IPS-18a (cell line): ENCODE results near the gene DOK7.
"Not testable (repeated sequence)": the region's sequence is repeated elsewhere in the genome, so short reads cannot be mapped to it uniquely, and the experiment has no call there.

Source experiments
- H3K27ac ChIP-seq: one replicate; pipeline ENCODE4 v1.5.1; 2013; ENCODE audit warnings: low read length
- H3K27me3 ChIP-seq: one replicate; pipeline ENCODE4 v1.6.1; 2013; ENCODE audit warnings: mild to moderate bottlenecking, low read length; ENCODE audit not compliant: control insufficient read depth, insufficient read depth
- H3K36me3 ChIP-seq: one replicate; pipeline ENCODE4 v1.6.1; 2013; ENCODE audit warnings: low read depth, low read length; ENCODE audit not compliant: control insufficient read depth
- H3K4me1 ChIP-seq: one replicate; pipeline ENCODE4 v1.6.1; 2013; ENCODE audit warnings: low read depth, low read length; ENCODE audit not compliant: control insufficient read depth
- H3K4me3 ChIP-seq: one replicate; pipeline ENCODE4 v1.5.1; 2013; ENCODE audit warnings: low read length
- H3K9ac ChIP-seq: one replicate; pipeline ENCODE4 v1.6.1; 2013; ENCODE audit warnings: mild to moderate bottlenecking, low read length, moderate library complexity
- H3K9me3 ChIP-seq: one replicate; pipeline ENCODE4 v1.6.1; 2013; ENCODE audit warnings: low read depth, low read length; ENCODE audit not compliant: control insufficient read depth

The DOK7 gene

DNA sequence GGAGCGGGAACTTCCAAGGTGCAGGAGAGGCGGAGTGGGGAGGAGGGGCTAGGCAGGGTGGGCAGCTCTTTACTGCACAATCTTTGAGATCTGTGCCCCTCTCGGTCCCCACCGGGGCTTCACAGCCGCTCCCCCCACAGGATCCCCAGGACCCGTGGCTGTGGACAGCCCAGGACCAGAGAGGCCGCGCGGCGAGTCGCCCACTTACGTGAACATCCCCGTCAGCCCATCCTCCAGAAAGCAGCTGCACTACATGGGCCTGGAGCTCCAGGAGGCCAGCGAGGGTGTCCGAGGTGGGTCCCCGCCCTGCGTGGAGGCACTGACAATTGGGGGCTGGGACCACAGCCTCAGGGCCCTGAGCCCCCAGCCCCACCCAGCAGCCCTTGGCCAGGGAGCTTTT is 37.0 kb downstream of the DOK7 start:
- Histone ChIP-seq H3K9ac (no peak overlapping the region), H3K27ac (no peak overlapping the region), H3K36me3 (peaks cover 4% of the 10 kb centered on the region), H3K4me3 (no peak overlapping the region), H3K4me1 (no peaks in the 10 kb centered on the region), H3K9me3 (no peaks in the 10 kb centered on the region), H3K27me3 (peaks cover 54% of the 10 kb centered on the region)

DNA sequence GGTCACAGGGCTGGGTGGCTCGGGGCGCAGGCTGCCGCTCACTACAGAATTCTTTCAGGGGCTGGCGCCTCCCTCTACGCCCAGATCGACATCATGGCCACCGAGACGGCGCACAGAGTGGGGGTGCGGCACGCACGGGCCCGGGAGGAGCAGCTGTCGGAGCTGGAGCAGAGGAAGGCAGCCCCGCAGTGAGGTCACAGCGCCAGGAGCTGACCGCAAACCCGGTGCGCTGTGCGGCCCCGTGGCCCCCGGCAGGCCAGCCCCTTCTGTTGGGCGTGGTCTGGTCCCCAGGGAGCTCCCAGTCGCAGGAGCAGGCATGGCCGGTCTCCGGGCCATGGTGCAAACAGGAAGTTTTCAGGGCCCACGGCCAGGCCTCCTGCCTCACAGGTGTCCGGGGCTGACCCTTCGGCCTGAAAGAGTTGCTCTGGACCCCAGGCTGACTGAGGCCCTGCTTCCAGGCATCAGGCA is 37.6 kb downstream of the DOK7 start:
- Histone ChIP-seq H3K36me3 (peaks cover 4% of the 10 kb centered on the region), H3K27me3 (peaks cover 48% of the 10 kb centered on the region), H3K9me3 (no peaks in the 10 kb centered on the region), H3K4me1 (no peaks in the 10 kb centered on the region), H3K27ac (no peak overlapping the region), H3K4me3 (no peak overlapping the region), H3K9ac (no peak overlapping the region)

DNA sequence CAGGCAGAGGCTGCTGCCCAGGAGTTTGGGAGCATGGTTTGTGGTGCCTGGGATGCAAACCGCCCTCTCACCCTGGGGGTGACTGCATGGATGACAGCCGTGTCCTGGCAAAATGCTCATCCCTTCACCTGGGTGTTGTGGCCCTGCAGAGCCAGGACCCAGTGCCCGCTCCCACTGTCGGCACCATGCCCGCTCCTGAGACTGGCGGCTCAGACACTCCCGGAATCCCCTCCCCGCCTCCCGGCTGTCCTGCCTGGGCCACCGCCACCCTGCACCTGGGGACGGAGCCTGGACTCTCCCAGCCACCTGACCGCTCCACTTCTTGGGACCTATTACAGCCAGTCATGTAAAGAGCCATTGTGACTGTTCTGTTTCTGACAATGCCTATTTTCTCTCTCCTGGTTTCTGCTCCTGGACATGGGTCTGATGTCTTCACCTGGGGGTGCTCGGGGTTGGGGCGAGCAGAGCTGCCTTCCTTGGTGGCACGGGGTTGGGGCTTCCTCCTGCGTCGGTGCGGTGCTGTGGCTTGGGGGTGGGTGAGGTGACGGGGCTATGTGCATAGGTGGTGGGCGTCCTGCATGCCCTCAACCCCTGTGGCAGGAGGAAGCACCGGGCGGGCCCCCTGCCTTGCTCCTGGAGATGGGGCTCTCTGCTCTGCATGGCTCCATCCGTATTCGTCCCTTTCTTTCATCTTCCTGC is 38.2 kb downstream of the DOK7 start:
- Histone ChIP-seq H3K9me3 (no peaks in the 10 kb centered on the region), H3K4me3 (no peak overlapping the region), H3K9ac (no peak overlapping the region), H3K36me3 (peaks cover 8% of the 10 kb centered on the region), H3K4me1 (no peaks in the 10 kb centered on the region), H3K27ac (no peak overlapping the region), H3K27me3 (peaks cover 42% of the 10 kb centered on the region)

DNA sequence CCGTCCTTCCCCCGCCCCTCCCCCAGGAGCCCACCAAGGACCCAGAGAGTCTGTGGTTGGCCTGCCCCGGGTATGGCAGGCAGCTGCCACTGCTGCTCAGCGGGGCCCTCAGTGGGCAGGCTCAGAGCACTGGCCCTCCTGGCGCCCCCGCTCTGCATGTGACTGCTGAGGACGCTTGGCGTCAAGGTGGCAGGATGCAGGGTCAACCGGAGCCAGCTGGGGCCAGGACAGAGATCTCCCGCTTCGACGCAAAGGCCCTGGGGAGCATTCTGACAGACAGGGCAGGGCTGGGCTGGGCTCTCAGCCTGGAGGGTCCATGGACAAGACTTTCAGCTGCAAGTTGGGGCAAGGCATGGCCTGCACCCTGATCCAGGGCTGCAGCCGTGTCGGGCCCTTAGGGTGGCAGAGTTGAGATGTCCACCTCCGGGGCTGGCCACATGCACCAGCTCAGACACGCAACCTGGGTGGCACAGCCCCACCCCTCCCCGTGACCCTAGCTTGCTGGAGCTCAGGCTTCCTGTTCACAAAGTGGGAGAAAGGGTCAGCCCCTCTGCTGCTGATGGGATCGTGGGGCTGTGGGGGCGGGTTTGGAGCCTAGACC is 38.8 kb downstream of the DOK7 start:
- Histone ChIP-seq H3K27me3 (peaks cover 36% of the 10 kb centered on the region), H3K27ac (no peak overlapping the region), H3K9ac (no peak overlapping the region), H3K9me3 (no peaks in the 10 kb centered on the region), H3K4me3 (no peak overlapping the region), H3K4me1 (no peaks in the 10 kb centered on the region), H3K36me3 (peaks cover 8% of the 10 kb centered on the region)

DNA sequence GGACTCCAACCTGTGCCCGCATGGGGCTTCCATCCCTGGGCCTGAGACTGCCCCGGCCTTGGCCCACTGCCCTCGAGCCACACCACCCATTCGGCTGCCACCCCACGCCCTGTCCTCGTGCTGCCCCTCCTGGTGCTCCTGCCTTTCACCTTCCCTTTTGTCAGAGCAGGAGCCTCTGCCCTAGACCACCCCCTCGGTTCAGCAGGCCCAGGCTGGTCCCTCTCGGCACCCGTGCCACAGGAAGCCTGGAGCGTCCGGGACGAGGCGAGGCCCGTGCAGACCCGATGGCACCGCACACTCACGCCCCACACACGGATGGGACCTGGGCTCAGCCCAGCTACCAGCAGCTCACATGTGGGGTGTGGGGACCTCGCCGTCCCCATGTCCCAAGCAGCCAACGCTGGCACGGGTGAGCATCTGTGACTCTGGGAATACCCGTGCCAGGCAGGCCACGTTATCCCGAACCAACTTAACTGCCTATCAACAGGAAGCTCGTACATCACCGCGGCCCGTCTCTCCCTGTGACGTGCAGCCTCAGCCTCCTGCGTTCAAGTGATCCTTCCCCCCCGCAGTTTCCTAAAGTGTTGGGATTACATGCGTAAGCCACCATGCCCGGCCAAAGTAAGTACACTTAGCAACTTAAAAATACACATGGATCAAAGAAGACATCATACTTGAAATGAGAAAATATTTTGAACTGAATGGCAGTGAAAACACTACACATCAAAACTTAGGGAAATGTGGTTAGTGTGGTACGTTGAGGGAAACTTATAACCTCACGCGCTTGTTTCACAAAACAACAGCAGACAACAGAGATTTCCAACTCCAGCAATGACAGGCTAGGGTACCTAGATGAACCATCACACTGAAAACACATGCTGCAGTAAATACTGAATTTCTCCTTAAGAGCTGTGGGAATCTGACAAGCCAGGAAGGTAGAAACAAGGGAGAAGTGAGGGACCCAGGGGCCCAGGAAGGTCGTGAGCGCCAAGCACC is 40.1 kb downstream of the DOK7 start:
- Histone ChIP-seq H3K4me1 (no peaks in the 10 kb centered on the region), H3K9ac (no peak overlapping the region), H3K27ac (no peak overlapping the region), H3K9me3 (no peaks in the 10 kb centered on the region), H3K27me3 (peaks cover 23% of the 10 kb centered on the region), H3K36me3 (peaks cover 15% of the 10 kb centered on the region), H3K4me3 (no peak overlapping the region)

DNA sequence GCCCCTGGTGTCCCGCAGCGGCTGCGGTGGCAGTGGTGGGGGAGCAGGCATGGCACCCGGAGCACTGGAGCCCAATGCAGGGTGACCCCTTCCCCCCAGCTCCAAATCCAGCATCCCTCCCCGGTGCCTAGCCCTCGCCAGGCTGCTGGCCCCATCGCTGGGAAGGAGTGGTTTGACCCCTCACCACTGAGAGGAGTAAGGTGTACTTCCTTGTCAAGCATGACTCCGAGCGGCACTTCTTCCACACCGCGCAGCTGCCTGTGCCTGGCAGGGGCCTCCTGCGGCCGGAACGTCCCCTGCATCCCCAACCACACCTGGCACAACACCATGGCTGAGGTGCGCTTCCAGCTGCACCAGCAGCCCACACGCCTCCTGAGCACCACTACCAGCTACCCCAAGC is 42.1 kb downstream of the DOK7 start:
- peaks cover 31% of the 10 kb centered on the region for H3K36me3 ChIP-seq
- H3K4me3 ChIP-seq: no peak overlapping the region
- H3K27ac ChIP-seq: no peak overlapping the region
- peaks cover 12% of the 10 kb centered on the region for H3K27me3 ChIP-seq
- no peaks in the 10 kb centered on the region for H3K4me1 ChIP-seq
- no peak overlapping the region for H3K9ac ChIP-seq
- H3K9me3 ChIP-seq: no peaks in the 10 kb centered on the region

DNA sequence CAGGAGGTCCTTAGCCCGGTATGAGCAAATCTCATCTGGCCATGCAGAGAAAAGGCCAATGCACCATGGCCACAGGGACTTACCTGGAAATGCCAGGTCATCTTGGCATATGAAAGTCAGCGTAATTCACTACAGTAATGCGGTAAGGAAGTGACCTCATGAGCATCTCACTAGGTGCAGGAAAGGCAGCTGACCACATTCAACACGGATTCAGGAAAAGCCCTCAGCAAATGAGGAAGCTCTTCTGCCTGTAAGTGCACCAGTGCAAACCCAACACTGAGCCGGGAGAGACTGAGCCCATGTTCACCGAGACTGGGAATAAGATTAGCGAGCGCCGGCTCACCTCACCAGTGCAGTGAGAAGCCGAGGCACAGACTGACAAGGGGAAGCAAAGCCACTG is 45.4 kb downstream of the DOK7 start:
- peaks cover 50% of the 10 kb centered on the region for H3K36me3 ChIP-seq
- H3K4me3 ChIP-seq: no peak overlapping the region
- peaks cover 7% of the 10 kb centered on the region for H3K27me3 ChIP-seq
- H3K4me1 ChIP-seq: no peaks in the 10 kb centered on the region
- no peak overlapping the region for H3K27ac ChIP-seq
- no peaks in the 10 kb centered on the region for H3K9me3 ChIP-seq
- no peak overlapping the region for H3K9ac ChIP-seq

DNA sequence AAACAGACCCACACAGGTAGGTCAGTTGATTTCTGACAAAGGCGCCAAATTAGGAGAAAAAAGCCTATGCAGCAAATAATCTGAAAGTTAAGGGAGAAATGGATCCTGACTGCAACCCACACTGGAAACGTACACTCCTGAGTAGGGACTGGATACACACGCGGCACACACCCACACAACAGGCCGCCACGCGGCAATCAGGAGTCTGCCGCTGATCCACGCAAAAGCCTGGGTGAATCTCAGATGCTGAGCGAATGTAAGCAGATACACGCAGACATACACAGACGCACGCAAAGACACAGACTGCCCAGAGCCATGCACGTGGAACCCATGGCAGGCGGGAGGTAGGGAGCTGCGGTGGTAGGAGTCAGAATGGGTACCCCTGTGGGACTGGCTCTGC is 47.4 kb downstream of the DOK7 start:
- no peaks in the 10 kb centered on the region for H3K27me3 ChIP-seq
- H3K27ac ChIP-seq: no peak overlapping the region
- H3K4me3 ChIP-seq: no peak overlapping the region
- no peak overlapping the region for H3K9ac ChIP-seq
- no peaks in the 10 kb centered on the region for H3K4me1 ChIP-seq
- no peaks in the 10 kb centered on the region for H3K9me3 ChIP-seq
- H3K36me3 ChIP-seq: peaks cover 58% of the 10 kb centered on the region

DNA sequence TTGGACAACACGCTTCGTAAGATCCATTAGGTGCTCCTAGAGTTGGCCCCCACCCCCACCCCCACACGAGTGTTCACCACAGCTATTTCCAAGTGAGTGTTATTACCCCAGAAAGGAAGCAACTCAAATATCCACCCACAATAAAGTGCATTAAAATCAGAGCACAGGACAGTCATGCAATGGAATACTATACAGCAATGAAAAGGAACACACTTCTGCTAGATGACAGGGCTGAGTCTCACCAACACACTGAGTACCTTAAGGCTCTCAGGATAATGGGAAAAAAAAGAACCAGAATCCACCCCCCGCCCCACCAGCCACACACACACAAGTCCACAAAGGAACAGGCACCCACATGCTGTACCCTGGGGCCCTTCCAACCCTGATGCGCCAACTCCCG is 48.1 kb downstream of the DOK7 start:
- no peak overlapping the region for H3K9ac ChIP-seq
- peaks cover 60% of the 10 kb centered on the region for H3K36me3 ChIP-seq
- no peak overlapping the region for H3K27ac ChIP-seq
- H3K27me3 ChIP-seq: no peaks in the 10 kb centered on the region
- no peaks in the 10 kb centered on the region for H3K9me3 ChIP-seq
- H3K4me3 ChIP-seq: no peak overlapping the region
- no peaks in the 10 kb centered on the region for H3K4me1 ChIP-seq

DNA sequence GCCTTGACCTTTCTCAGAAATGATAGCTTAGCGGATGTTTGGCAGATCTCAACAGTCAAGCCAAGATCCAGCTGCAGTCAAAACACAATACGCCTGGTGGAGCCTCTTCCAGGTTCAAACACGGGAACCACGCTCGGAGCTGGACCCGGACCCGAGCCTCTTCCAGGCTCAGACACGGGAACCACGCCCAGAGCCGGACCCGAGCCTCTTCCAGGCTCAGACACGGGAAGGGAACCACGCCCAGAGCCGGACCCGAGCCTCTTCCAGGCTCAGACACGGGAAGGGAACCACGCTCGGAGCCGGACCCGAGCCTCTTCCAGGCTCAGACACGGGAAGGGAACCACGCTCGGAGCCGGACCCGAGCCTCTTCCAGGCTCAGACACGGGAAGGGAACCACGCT is 48.5 kb downstream of the DOK7 start:
- H3K27ac ChIP-seq, H3K4me1 ChIP-seq, H3K4me3 ChIP-seq, H3K9me3 ChIP-seq, H3K27me3 ChIP-seq, H3K9ac ChIP-seq: not testable (repeated sequence)
- H3K36me3 ChIP-seq: peaks cover 64% of the 10 kb centered on the region

DNA sequence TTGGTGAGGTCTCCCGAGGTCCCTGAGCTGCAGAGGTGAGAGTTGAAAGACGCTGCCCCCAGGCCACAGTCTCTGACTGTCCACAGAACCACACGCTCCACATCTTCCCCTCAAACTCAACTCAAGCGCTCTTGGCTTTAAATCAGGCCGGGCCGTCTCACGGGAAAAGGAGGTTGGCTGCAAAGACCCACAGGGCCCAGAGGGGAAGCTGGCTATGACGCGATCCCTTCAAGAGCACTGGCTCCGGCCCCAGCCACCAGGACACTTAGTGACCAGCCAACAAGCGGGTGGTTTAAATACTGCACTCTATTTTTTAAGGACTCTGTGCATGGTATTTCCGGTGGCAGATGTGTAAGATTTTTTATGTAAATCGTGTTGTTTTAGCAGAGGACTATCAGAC is 49.2 kb downstream of the DOK7 start:
- Histone ChIP-seq H3K9ac (no peak overlapping the region), H3K4me3 (no peak overlapping the region), H3K4me1 (no peaks in the 10 kb centered on the region), H3K27me3 (no peaks in the 10 kb centered on the region), H3K27ac (no peak overlapping the region), H3K9me3 (no peaks in the 10 kb centered on the region), H3K36me3 (peaks cover 70% of the 10 kb centered on the region)
